Heart right ventricle (tissue), 16 donors: ENCODE measurements around the gene ING2. TPM values are rescaled to one million over a fixed set of nuclear protein-coding genes. Genes with fewer than 3 reads are reported as not detected.

Experiments used
- ATAC-seq, 8 donors: fragments of 200-7000 bp; cut with Tn5 transposase; one replicate each; pipeline ENCODE4 v1.9.1; 2020; ENCODE audit warnings: mild to moderate bottlenecking in 8 of 8, moderate library complexity in 8 of 8, moderate number of reproducible peaks in 1 of 8
- DNase-seq, 2 donors: peaks; one replicate each; pipeline ENCODE4 v3.0.0-alpha.2; 2020
- H3K27ac ChIP-seq, 10 donors: fragments of 200-600 bp; sonication (generic) in 2 of 10; one replicate each; pipeline versions ENCODE4 v1.5.0 to v1.8.0; 2020 to 2022; ENCODE audit warnings: mild to moderate bottlenecking in 3 of 10
- H3K27me3 ChIP-seq, 7 donors: fragments of 200-600 bp; one replicate each; pipeline ENCODE4 v1.8.0; 2021 to 2022; ENCODE audit warnings: mild to moderate bottlenecking in 2 of 7
- H3K36me3 ChIP-seq, 9 donors: fragments of 200-600 bp; sonication (generic) in 1 of 9; one replicate each; pipeline versions ENCODE4 v1.5.0 to v1.8.0; 2020 to 2022; ENCODE audit warnings: mild to moderate bottlenecking in 2 of 9
- H3K4me1 ChIP-seq, 9 donors: fragments of 200-600 bp; sonication (generic) in 1 of 9; one replicate each; pipeline versions ENCODE4 v1.5.0 to v1.8.0; 2020 to 2022; ENCODE audit warnings: mild to moderate bottlenecking in 4 of 9
- H3K4me3 ChIP-seq, 10 donors: fragments of 200-600 bp; sonication (generic) in 2 of 10; one replicate each; pipeline versions ENCODE4 v1.5.0 to v1.8.0; 2020 to 2022; ENCODE audit warnings: mild to moderate bottlenecking in 7 of 10, moderate library complexity in 2 of 10
- H3K9me3 ChIP-seq, 11 donors: fragments of 200-600 bp in 10 of 11; sonication (generic) in 2 of 11; one replicate each; pipeline versions ENCODE4 v1.5.0 to v1.8.0; 2013 to 2022; ENCODE audit warnings: mild to moderate bottlenecking in 2 of 11, control low read depth in 1 of 11, moderate library complexity in 1 of 11
- WGBS, 2 donors: extraction: QIAGEN DNeasy Blood & Tissue Kit; methylation state at CpG; one replicate each; pipeline ENCODE4 v1.1.7; 2013; ENCODE audit warnings: inconsistent platforms in 1 of 2; 5-methylcytosine and 5-hydroxymethylcytosine counted together
- intact Hi-C, 10 donors: fragments of 100-400 bp; cut with DNase I; formaldehyde crosslinking; loops; one replicate each; pipeline versions ENCODE4 v1.11.1 to v1.14.2; 2022
- polyA plus RNA-seq, 2 donors: library from polyadenylated mRNA; stranded (reverse); fragments of 200-250 nt; gene quantifications; one replicate each; pipeline ENCODE4 v1.2.3, GENCODE V29; 2013
- total RNA-seq, 10 donors: library from RNA; stranded (reverse); fragmentation: NEBNext Ultra II Directional in 3 of 10; extraction: Animal tissue kit (Norgen Biotek cat#: 25700) in 3 of 10; gene quantifications; one replicate each; pipeline versions ENCODE4 v1.2.1 to v1.2.4, GENCODE V29; 2021 to 2023
- TF ChIP-seq, protein P1 (sequence below), 9 donors: fragments of 200-600 bp; sonication (generic) in 2 of 9; IDR thresholded peaks; one replicate each; pipeline versions ENCODE4 v1.5.0 to v1.8.0; 2021 to 2022; ENCODE audit warnings: antibody characterized with exemption in 9 of 9, mild to moderate bottlenecking in 5 of 9, moderate library complexity in 1 of 9
- donor health status: Arrhythmogenic right ventricular cardiomyopathy.
- donor health status: ischemic (EF 13 %, LVEDD 7.1; RV severe dilation, severe dysfunction).
- donor health status: healthy with polysubstance abuse.
- donor health status: DM: no; HTN: yes; CAD: no.
- donor health status: DM: no; HTN: no; CAD: no.
- donor health status: ischemic (EF 25% LVEDD 6.9; RV normal size, moderate dysfunction).
- donor health status: ischemic (EF 25% LVEDD 5.7; RV mildly dilated, moderate dysfunction).
- donor health status: healthy.
- donor health status: DM: yes; HTN: yes; CAD: no.
- donor health status: Ischemic cardiomyopathy.
- donor health status: ischemic (EF 35%, LVEDD 5.7; RV mildly dilated, moderate dysfunction).
- donor health status: nonischemic (EF 11% LVEDD 7.7; RV severe dilation, severe dysfunction).
- donor health status: DM: yes; HTN: yes; CAD: no.
- donor health status: PGD.
- donor health status: ischemic (EF 29% LVEDD 5.4; RV normal size, mild dysfunction).
- donor health status: nonischemic (EF 23%, LVEDD 6.1; RV moderate dilation, normal function).

The ING2 gene
- total and polyA plus RNA-seq, 12 donors: 1.7 to 8.6 (median 5.2) TPM

DNA sequence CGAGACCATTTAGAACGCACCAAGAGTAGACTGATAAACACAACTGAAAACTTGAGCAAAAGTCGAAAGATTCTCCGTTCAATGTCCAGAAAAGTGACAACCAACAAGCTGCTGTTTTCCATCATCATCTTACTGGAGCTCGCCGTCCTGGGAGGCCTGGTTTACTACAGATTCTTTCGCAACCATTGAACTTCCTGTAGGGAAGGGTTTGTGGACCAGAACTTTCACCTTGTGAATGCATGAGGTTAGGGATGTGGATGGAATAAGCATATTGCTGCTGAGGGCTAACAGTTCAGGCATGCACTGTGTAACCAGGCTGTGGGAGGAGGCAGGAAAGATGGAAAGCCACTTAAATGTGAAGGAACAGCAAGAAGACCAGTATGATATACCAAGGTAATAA lies 20.9 kb upstream of the ING2 start:
- Histone ChIP-seq H3K27ac (no peak overlapping the region), H3K36me3 (no peaks in the 10 kb centered on the region), H3K9me3 (no peaks in the 10 kb centered on the region), H3K4me1 (no peaks in the 10 kb centered on the region), H3K27me3 (no peaks in the 10 kb centered on the region), H3K4me3 (no peak overlapping the region)
- TF ChIP-seq, protein P1, sequence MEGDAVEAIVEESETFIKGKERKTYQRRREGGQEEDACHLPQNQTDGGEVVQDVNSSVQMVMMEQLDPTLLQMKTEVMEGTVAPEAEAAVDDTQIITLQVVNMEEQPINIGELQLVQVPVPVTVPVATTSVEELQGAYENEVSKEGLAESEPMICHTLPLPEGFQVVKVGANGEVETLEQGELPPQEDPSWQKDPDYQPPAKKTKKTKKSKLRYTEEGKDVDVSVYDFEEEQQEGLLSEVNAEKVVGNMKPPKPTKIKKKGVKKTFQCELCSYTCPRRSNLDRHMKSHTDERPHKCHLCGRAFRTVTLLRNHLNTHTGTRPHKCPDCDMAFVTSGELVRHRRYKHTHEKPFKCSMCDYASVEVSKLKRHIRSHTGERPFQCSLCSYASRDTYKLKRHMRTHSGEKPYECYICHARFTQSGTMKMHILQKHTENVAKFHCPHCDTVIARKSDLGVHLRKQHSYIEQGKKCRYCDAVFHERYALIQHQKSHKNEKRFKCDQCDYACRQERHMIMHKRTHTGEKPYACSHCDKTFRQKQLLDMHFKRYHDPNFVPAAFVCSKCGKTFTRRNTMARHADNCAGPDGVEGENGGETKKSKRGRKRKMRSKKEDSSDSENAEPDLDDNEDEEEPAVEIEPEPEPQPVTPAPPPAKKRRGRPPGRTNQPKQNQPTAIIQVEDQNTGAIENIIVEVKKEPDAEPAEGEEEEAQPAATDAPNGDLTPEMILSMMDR (IDR thresholded peaks at IDR 0.05): no peak
- intact Hi-C loops: no loop called here
- DNase-seq (no peak), ATAC-seq (no peak)
- 94 to 97% methylated on average over 7 of the region's 7 CpGs for WGBS, 2 donors

DNA sequence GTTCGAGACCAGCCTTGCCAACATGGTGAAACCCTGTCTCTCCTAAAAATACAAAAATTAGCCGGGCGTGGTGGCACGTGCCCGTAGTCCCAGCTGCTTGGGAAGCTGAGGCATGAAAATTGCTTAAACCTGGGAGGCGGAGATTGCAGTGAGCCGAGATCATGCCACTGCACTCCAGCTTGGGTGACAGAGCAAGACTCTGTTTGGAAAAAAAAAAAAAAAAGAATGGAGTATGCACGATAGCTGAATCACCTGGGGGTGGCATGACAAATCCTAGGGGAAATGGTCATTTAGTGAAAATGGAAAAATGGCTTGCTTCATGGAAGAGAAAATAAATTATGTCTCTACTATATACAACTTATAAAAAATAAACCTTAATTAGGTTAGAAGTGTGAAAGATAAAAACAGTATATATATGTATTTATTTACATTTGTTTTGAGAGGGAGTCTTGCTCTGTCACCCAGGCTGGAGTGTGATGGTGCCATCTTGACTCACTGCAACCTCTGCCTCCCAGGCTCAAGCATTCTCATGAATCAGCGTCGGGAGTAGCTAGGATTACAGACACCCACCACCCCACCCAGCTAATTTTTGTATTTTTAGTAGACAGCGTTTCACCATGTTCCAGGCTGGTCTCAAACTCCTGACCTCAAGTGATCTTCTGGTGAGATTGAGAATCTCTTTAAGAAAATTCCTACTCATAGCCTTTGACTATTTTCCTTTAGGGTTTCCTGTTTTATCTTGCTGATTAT lies 19.3 kb upstream of the ING2 start:
- ATAC-seq (no peak), DNase-seq (no peak)
- TF ChIP-seq, protein P1 (IDR thresholded peaks at IDR 0.05): no peak
- intact Hi-C loops: no loop called here
- H3K27me3 ChIP-seq: no peaks in the 10 kb centered on the region
- H3K27ac ChIP-seq: no peak overlapping the region
- H3K36me3 ChIP-seq: no peaks in the 10 kb centered on the region
- no peaks in the 10 kb centered on the region for H3K9me3 ChIP-seq
- no peak overlapping the region for H3K4me3 ChIP-seq
- WGBS, 2 donors: 87% methylated on average over 11 of the region's 11 CpGs
- H3K4me1 ChIP-seq: no peaks in the 10 kb centered on the region

DNA sequence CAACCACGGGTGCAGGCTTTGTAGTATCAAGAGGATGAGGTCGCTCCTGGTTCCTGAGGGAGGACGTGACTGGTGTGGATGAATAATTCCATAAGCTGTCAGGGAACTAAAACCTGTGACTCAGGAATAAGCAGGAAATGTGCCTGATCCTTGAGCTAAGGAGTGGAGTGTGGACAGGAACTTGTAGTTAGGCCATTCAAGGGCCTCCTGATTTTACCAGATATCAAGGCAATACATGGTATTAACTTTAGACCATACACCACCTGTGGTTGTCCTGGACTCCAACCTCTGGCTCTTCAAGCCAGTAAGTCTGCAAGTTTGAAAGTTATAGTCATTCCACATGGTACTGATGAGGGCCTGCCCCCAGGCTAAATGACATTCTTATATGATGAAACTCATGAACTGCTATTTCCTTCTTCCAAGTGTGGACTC lies 12.1 kb upstream of the ING2 start:
- TF ChIP-seq, protein P1 (IDR thresholded peaks at IDR 0.05): no peak
- Histone ChIP-seq H3K4me1 (no peaks in the 10 kb centered on the region), H3K36me3 (peaks cover 0 to 9% (median 0%) of the 10 kb centered on the region in 9 donors), H3K27ac (no peak overlapping the region), H3K27me3 (no peaks in the 10 kb centered on the region), H3K9me3 (peaks cover 0 to 18% (median 0%) of the 10 kb centered on the region in 11 donors), H3K4me3 (no peak overlapping the region)
- DNase-seq: no peak
- no peak for ATAC-seq
- 80 to 82% methylated on average over 3 of the region's 3 CpGs for WGBS, 2 donors
- intact Hi-C loops: no loop called here

DNA sequence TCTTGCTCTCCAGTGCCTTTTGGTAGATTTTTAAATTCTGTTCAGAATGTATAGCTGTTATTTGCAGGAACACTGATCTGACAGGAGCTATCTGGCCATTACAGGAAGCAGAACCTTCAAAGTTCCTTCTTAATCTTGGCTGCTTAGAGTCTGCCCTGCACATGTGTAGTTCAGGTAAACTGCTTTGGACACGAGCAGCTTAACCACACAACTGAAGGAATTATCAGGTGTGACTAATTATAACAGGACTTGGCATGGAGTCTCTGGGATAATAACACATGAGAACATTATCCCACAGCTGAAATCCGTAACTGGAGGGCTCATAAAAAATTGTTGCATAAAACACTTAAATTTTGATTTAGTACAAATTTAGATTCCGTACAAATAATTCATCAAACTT lies 11.6 kb upstream of the ING2 start:
- Histone ChIP-seq H3K27ac (no peak overlapping the region), H3K9me3 (peaks cover 0 to 18% (median 0%) of the 10 kb centered on the region in 11 donors), H3K36me3 (peaks cover 0 to 9% (median 0%) of the 10 kb centered on the region in 9 donors), H3K4me3 (no peak overlapping the region), H3K27me3 (no peaks in the 10 kb centered on the region), H3K4me1 (no peaks in the 10 kb centered on the region)
- intact Hi-C loops: no loop called here
- ATAC-seq (no peak), DNase-seq (no peak)
- 83% methylated on average over 3 of the region's 3 CpGs for WGBS, 2 donors
- TF ChIP-seq, protein P1 (IDR thresholded peaks at IDR 0.05): no peak
